Middle frontal gyrus (tissue), 1 donor: ENCODE results near the gene ARHGEF17.

ENCODE experiments used
- DNase-seq: peaks from one replicate; pipeline ENCODE4 v3.0.0-alpha.2; 2015; ENCODE audit warnings: low spot score; ENCODE audit errors: extremely low spot score

Gene ARHGEF17

DNA sequence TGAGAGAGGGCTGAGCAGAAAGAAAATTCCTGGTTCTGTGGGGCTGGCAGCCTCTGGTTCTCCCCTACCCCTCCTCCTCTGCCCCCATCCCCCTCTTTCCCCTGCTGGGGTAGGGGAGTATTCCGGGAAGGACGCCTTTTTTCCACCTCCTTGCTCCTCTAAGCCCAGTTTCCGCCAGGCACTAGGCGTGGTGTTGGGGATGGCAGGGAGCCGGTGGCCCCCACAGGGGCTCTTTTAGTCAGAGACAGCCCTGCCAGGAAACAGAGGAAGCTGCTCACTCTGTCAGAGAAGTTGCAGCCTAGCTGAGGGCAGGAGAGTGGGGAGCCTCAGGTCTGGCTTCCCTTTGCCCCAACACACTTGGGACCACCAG lies 15.6 kb upstream of the ARHGEF17 start:
- DNase-seq = no peak

DNA sequence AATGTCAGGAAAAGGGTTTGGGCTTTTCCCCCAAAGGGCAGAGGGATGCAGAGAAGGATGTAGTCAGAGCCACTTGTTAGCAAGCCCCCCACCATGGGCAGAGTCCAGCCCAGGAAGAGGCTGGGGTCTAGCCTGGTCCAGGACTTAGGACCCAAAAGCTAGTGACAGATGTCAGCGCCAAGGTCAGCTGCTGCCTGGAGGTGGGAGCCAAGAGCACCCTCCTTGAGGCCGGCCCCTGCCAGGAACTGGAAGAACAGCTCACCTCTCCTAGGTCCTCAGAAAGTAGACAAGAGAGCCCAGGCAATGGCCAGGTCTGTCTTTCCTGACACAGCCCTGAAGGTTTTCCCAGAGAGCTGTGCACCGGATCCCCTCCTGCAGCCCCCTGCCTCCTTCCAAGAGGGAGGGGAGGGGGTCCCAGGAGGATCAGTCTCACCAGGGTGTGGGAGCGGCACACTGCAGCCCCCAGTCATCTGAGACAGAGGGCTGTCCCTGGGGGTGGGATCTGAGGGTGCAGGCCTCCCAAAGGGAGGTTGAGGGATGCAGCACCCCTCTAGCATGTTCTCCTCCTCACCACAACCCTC lies 14.6 kb upstream of the ARHGEF17 start:
- no peak for DNase-seq

DNA sequence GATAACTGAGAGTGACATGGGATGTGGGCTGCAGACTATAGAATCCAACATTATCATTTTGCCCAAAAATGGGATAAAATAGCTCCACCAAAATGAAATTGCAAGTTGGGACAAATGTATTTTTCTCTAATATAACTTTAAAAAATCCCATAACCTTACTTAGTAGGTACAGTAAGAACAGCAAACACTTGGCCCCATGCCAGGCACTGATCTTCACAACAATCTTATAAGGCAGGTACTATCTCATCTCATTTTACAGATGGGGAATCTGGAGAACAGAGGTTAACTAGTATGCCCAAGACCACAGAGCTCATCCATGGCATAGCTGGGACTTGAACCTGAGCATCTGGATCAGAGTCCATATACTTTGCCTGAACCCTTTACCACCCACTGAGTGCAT lies 13.5 kb upstream of the ARHGEF17 start:
- DNase-seq = no peak

DNA sequence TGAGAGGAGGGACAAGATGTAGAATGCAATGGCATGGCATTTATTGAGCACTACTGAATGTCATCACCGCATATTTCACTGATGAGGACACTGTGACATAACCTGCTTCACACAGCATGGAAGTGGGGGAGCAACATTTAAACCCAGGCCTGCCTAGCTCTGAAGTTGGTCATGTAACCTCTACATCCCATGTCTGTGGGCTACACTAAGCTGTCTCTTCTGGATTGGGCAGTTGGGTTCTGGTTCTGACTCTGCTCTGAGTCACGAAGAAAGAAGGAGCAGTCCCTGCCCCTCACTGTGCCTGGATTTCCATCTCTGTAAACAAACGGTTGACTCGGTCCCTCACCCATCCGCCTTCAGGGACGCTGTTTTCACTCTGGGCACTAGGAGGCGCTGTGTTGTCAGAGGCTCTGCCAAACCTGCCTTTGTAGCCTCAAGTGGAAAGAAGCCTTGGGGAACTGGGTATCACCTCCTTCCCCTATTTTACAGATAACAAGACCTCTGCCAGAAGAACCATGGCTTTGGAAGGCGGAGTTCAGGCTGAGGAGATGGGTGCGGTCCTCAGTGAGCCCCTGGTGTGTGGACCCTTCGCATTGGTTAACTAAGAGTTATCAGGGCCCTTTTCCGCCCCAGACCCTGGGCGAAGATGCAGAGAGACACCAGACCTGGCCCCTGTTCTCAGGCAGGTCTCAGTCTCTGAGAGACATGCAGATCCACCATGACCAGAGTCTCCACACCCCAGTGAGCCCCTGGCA lies 12.7 kb upstream of the ARHGEF17 start:
- DNase-seq = no peak

DNA sequence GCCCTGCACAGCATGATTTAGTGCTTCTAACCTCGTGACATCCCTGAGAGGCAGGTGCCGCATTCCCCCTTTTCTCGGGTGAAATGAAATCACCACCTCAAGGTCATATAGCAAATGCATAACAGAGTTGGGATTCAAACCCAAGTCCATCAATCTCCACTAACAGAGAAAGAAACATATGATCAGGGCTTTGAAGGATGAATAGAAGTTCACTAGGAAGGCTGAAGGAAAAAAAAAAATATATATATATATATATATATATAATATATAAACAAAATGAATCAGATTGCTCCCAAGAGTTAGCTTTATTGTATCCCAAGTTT lies 12.1 kb upstream of the ARHGEF17 start:
- DNase-seq = no peak

DNA sequence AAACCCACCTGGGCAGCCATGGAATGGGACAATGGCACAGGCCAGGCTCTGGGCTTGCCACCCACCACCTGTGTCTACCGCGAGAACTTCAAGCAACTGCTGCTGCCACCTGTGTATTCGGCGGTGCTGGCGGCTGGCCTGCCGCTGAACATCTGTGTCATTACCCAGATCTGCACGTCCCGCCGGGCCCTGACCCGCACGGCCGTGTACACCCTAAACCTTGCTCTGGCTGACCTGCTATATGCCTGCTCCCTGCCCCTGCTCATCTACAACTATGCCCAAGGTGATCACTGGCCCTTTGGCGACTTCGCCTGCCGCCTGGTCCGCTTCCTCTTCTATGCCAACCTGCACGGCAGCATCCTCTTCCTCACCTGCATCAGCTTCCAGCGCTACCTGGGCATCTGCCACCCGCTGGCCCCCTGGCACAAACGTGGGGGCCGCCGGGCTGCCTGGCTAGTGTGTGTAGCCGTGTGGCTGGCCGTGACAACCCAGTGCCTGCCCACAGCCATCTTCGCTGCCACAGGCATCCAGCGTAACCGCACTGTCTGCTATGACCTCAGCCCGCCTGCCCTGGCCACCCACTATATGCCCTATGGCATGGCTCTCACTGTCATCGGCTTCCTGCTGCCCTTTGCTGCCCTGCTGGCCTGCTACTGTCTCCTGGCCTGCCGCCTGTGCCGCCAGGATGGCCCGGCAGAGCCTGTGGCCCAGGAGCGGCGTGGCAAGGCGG lies 11.4 kb upstream of the ARHGEF17 start:
- DNase-seq = no peak

DNA sequence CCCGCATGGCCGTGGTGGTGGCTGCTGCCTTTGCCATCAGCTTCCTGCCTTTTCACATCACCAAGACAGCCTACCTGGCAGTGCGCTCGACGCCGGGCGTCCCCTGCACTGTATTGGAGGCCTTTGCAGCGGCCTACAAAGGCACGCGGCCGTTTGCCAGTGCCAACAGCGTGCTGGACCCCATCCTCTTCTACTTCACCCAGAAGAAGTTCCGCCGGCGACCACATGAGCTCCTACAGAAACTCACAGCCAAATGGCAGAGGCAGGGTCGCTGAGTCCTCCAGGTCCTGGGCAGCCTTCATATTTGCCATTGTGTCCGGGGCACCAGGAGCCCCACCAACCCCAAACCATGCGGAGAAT lies 10.9 kb upstream of the ARHGEF17 start:
- DNase-seq = no peak

DNA sequence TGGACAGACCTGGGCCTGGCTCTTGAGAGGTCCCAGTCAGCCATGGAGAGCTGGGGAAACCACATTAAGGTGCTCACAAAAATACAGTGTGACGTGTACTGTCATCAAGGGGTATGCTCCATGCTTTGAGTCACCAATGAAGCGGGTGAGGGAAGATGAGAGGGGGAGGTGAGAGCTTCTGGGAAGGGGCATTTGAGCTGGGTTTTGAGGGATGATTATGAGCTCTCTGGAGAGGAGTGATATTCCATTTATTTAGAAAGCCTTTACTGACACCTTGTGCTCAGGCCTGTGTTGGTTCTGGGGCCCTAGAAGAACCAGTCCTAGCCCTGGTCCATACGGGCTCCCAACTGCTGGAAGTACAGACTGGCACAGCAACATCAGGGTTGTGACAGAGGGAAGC lies 10.4 kb upstream of the ARHGEF17 start:
- DNase-seq = no peak

DNA sequence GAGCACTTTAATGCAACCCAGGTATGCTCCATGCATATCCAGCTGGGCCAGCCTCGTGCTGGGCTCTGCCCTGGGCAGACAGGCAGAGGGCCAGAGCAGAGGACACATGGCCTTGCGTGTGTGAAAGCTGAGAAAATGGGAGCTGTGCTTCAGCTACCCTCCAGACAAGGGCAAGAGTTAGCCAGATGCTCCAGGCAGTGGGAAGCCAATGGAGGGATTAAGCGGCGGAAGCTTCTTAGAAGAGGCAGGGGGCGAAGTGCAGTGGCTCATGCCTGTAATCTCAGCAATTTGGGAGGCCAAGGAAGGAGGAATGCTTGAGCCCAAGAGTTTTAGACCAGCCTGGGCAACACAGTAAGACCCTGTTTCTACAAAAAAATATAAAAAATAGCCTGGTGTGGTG lies 9.8 kb upstream of the ARHGEF17 start:
- DNase-seq = no peak

DNA sequence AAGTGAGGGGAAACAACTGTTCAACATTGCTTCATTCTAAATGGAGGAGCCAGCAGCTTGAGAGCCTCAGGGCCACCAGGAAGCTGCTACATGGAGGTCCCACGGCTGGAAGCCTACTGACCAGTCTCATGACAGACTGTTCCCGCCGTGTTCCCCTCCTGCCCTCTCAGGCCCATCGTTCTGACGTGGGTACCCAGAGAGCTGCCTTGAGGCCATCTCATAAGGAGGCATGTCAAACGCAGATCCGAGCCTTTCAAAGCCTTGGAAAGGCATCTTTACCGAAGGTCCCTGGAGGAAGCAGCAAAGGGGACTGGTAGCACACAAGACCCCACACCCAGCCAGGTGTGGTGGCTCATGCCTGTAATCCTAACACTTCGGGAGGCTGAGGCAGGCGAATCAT lies 8.3 kb upstream of the ARHGEF17 start:
- DNase-seq = no peak

DNA sequence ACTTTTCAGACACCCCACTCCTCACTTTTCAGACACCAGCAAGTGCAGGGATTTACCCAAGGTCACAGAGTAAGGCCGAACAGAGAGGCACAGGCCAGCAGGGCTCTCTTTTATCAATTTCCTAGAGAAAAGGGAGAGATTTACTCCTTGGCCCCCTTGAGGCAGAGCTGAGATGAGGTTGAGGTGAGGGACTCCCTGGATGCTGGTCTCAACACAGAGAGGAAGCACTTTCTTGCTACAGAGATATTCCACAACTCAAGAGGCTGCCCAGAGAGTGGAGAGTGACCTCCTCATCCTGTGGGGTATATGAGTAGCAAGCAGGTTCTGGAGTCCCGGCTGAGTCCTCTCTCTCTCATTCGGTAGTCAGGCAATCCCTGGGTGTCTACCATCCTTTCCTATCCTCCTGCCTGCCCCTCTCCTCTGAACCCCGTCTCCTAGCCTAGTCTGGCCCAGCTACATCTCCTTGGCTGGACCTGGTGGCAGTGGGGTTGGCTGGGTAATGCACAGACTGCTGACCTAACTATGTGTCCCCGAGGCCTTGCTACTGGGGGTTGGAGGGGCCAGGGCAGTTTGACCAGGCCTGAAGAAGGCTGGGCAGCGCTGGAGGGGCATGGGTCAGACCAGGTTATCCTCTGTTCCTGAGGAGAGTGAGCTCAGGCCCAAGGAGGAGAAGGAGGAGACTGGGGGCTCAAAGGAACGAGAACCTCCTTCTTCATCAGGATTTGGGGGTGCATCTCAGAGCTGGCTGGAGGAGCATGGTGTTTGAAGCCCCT lies 1.8 kb upstream of the ARHGEF17 start:
- no peak for DNase-seq

DNA sequence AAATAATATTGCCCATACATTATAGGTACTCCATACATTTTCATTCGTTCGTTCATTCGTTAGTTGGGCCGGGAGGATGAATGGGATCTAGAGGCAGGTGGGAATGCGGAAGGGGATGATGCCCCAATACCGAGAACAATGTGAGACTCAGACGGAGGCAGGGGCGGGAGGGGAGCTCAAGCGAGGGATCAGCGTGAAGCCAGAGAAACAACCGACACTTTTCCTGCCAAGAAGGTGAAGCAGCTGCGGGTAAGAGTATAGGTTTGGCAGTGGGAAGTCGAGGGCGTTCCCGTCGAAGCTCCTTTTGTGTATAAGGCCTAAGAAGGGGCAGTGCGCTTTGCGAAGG lies 1.1 kb upstream of the ARHGEF17 start:
- DNase-seq = no peak

DNA sequence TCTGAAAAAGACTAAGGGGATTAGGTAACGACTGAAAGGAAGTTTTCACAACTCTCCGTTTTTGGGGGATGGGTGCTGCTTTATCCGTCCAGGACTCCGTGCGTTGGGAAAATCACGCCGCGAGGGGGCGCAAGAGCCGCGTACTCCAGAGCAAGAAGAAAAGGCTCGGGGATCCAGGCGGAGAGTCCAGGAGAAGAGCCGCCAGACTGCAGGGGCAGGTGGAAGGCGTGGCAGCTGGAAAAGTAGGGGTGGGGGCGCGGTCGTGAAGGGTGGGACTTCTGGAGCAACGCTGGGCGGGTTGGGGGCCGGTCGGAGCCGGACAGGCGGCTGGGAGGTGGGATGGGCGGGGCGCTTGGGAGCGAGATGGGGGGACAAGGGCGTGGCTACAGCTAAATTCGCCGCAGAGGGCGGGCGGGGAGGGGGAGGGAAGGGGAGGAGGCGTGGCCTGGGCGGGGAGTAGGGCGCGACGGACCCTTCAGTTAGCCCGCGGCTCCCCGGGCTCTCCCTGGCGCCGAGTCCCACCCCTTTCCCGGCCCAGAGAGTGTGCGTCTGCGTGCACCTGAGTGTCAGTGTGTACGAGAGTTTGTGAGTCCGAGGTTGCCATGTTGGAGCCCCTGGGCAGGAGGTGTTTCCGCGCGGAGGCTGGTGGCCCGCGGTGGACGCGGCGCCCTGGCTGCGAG lies 613 bp upstream of the ARHGEF17 start:
- DNase-seq = peak; percentile 82

DNA sequence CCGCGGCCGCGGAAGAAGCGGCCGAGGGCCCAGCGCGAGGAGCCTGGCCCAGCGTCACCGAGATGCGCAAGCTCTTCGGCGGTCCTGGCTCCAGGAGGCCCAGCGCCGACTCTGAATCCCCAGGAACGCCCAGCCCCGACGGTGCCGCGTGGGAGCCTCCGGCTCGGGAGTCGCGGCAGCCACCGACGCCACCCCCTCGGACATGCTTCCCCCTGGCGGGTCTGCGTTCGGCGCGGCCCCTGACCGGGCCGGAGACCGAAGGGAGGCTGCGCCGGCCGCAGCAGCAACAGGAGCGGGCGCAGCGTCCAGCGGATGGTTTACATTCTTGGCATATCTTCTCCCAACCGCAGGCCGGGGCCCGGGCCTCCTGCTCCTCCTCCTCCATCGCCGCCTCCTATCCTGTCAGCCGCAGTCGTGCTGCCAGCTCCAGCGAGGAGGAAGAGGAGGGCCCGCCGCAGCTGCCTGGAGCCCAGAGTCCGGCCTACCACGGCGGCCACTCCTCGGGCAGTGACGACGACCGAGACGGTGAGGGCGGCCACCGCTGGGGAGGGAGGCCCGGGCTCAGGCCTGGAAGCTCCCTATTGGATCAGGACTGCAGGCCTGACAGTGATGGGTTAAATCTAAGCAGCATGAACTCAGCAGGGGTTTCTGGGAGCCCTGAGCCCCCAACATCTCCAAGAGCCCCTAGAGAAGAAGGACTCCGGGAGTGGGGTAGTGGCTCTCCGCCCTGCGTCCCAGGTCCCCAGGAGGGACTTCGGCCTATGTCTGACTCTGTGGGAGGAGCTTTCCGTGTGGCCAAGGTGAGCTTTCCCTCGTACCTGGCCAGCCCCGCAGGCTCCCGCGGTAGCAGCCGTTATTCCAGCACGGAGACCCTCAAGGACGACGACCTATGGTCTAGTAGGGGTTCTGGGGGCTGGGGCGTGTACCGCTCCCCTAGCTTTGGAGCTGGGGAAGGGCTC lies 1.2 kb downstream of the ARHGEF17 start:
- DNase-seq = no peak

DNA sequence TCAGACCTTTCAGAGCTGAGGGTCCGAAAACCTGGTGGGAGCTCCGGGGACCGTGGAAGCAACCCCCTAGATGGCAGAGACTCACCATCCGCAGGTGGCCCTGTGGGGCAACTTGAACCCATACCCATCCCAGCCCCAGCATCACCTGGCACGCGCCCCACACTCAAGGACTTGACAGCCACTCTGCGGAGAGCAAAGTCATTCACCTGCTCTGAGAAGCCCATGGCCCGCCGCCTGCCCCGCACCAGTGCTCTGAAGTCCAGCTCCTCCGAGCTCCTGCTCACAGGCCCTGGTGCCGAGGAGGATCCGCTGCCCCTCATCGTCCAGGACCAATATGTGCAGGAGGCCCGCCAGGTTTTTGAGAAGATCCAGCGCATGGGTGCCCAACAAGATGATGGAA lies 2.0 kb downstream of the ARHGEF17 start:
- DNase-seq = no peak

DNA sequence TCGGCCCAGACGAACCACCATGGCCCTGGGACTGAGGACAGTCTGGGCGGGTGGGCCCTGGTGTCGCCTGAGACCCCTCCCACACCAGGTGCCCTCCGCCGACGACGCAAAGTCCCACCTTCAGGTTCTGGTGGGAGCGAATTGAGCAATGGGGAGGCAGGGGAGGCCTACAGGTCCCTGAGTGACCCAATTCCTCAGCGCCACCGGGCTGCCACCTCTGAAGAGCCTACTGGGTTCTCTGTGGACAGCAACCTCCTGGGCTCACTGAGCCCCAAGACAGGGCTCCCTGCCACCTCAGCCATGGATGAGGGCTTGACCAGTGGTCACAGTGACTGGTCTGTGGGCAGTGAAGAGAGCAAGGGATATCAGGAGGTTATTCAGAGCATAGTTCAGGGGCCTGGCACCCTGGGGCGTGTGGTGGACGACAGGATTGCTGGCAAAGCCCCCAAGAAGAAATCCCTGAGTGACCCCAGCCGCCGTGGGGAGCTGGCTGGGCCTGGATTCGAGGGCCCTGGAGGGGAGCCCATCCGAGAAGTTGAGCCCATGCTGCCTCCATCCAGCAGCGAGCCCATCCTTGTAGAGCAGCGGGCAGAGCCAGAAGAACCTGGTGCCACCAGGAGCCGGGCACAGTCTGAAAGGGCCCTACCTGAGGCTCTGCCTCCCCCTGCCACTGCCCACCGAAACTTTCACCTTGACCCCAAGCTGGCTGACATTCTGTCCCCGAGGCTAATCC lies 2.8 kb downstream of the ARHGEF17 start:
- no peak for DNase-seq

DNA sequence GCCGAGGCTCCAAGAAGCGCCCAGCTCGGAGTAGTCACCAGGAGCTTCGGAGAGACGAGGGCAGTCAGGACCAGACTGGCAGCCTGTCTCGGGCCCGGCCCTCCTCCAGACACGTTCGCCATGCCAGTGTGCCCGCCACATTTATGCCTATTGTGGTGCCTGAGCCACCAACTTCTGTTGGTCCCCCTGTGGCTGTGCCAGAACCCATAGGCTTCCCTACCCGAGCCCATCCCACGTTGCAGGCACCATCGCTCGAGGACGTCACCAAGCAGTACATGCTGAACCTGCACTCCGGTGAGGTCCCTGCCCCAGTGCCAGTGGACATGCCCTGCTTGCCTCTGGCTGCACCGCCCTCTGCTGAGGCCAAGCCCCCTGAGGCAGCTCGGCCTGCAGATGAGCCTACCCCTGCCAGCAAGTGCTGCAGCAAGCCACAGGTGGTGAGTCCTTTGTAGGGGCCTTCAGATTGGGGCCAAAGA lies 3.4 kb downstream of the ARHGEF17 start:
- no peak for DNase-seq

DNA sequence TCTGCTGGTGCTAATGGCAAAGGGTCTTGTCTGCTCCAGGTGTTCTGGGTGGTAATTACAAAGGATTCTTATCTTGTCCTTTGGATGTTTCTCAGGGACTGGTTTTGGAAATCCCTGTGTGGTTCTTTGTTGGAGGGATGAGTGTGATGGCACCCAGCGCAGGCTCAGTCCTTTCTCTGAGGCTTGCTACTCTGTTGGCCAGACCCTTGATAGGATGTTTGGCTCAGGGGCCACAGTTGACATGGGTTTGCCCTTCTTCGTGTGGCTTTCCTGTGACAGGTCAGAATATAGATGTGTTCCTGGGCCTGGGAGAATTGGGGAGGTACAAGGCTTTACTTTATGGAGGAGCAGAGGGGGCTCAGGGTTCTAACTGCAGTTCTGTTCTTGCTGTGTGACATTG lies 4.0 kb downstream of the ARHGEF17 start:
- DNase-seq = no peak

DNA sequence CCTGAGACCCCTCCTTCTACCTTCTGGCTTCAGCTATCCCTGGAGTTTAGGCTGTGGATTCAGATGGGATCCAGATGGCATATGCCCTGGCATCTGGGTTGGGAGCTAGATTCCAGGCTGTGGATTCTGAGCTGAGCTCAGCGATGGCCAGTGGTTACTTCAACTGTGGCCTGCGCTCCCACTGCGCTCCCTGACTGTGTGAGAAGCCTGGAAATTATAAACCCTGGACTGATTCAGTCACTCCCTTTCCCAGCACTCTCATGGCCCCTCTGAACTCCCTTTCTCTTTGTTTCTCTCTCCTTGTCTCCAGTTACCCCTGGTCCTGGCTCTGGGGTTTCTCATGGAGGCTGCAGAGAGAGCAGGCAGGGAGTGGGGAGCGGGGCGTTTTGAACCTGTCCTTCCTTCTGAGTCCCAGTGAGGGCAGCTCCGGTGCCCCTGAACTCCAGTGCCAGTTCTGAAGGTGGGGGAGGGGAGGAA lies 4.8 kb downstream of the ARHGEF17 start:
- DNase-seq = no peak

DNA sequence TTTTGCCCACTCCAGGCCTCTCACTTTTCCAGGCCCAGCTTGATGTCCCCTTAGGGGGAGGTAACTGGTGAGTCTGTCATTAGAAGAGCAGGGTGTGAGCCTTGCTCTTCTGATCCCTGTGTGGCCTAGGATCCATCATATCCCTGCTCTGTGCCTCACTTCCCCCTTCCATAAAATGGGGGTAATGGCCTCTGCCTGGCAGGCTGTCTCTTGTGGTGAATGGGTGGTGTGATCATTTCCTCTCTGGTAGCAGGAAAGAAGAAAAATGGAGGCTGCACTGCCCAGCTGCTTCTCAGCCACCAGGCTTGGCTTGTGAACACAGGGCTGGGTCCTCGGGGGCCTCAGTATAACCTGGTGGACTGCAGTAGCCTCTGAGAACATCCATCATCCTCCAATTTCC lies 5.6 kb downstream of the ARHGEF17 start:
- DNase-seq = no peak
